NCI-H2227 (cell line): Measurements from ENCODE around the gene MAP3K4.

Experiments
- DNase-seq: peaks from one replicate; lab custom pipeline; 2025; ENCODE audit not compliant: unreplicated experiment; lab: John Stamatoyannopoulos, UW

MAP3K4 gene

DNA sequence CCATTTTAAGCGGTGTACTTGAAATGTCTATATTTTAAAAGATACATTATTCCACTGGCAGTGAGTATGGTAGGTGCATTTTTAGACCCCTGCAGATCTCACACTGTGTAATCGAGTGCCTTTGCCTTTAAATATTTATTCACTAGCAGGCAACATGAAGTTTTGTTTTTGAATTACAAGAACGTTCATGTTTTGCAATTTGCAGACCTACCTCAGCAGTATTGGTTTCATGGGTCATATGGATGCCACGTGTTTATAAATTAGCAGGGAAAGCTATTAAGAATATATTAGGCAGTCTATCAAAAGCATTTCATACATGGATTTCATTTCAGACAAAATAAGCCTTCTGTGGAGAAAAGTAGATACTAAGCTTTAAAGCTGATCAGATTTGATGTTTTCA is 7.2 kb downstream of the MAP3K4 start:
- DNase-seq = no peak

GRCh38 chr6:160999516-160999915 is 7.9 kb downstream of the MAP3K4 start:
- DNase-seq = no peak

DNA sequence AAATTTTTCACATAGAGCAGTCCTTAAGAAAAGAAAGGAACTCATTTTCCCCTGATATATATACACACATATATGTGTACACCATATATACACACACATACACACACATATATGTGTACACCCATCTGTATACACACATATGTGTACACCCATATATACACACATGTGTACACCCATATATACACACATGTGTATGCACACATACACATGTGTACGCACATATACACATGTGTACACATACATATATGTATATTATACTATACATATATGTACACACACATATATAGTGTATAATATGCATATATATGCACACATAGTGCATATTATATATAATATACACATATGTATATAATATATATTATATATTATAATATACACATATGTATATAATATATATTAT is 9.1 kb downstream of the MAP3K4 start:
- DNase-seq = no peak

- DNase-seq = no peak
Observed at GRCh38 chr6:161001421-161001820, 9.9 kb downstream of the MAP3K4 start.

GRCh38 chr6:161003336-161003735 is 11.8 kb downstream of the MAP3K4 start:
- no peak for DNase-seq

DNA sequence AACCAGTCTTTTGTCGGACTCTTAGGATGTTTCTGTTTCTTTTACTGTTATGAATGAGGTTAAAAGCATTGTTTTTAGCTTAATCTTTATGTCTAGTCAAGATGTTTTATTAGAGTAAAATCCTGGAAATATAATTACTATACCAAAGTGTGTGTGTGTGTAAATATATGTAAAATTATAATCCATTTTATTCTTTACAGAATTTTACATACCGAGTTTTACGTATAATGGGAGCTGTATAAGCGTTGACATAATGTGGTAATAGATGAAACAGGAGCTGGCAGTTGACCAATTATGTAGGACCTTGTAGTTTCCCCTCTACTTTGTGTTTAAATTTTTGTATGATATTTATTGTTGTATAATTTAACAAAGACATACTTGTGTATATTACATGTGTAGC is 16.7 kb downstream of the MAP3K4 start:
- no peak for DNase-seq

DNA sequence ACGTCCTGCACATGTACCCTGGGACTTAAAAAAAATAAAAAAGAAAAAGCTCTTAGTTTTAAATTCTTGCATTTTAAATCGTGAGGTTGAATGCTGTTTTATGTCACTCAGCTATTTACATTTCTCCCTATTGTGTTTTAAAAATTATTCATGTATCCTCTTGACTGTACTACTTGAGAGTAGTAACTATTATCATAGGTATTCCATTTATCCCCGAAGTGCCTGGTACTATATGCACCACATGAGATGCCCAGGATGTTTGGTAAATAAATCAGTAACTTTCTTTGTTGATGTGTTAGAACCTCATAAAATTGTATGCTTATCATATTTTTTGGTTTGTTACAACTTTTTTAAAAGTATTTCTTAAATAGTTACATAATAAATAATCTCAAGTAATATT is 18.4 kb downstream of the MAP3K4 start:
- DNase-seq = no peak

DNA sequence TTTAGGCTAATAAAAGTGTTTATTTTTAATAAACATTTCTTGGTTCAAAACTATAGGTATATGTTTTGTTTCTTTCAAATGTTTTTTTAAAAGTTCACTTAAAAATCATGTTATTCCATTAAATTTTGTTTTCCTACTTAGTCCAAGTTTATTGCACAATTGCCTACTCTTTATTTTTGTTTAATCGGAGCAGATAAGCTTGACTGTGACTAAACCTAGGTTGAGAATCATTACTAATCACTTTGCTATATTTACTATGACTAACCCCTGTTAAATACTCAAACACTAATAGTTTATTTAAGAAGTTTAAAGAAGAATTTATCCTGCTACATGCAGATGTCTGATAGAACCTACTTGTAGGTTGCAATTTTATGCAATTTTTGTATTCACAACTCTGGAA is 18.8 kb downstream of the MAP3K4 start:
- no peak for DNase-seq

DNA sequence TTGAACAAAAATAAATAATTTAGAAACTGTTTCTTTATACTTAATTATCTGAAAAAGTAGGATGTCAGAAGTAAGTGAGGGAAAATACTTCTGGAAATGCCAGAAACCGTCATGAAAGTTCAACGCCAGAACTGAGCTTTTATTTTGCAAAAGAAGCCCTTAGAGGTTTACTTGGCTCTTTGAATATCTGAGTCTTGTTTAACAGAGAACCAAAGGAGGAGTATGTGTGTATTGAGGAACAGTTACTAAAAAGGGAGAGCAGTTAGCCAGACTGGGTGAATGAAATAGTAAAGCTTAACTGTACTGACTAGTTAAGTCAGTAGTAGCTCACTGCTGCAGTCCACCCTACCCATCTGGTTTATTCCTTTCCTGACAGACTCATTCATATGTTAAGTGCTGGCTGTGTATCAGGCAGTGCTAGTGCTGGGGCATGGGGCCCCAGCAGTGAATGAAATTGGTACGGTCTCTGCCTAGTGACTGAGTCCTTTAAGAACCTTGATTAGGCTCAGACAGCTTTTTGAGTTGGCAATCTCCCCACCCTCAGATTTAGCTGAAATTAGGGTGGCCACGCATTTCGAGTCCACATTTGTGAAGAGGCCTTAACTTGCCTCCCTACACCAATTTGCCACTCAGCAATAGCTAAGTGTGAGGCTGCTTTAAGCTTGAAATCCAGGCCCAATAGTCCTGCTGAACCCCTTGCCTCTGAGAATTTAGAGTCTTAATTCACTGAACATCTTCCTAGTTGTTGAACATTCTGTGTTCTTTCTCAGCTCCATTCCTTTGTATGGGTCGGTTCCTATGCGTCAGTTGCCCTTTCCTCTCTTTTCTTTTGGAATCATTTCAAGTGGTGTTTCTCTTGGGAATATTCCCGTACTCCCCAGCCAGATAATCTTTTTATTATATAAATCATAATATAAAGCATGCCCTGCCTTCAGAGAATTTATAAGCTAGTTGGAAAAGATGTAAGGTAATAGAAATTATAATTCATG is 20.2 kb downstream of the MAP3K4 start:
- no peak for DNase-seq

- DNase-seq = no peak
Observed at GRCh38 chr6:161013695-161014094, 22.1 kb downstream of the MAP3K4 start.

DNA sequence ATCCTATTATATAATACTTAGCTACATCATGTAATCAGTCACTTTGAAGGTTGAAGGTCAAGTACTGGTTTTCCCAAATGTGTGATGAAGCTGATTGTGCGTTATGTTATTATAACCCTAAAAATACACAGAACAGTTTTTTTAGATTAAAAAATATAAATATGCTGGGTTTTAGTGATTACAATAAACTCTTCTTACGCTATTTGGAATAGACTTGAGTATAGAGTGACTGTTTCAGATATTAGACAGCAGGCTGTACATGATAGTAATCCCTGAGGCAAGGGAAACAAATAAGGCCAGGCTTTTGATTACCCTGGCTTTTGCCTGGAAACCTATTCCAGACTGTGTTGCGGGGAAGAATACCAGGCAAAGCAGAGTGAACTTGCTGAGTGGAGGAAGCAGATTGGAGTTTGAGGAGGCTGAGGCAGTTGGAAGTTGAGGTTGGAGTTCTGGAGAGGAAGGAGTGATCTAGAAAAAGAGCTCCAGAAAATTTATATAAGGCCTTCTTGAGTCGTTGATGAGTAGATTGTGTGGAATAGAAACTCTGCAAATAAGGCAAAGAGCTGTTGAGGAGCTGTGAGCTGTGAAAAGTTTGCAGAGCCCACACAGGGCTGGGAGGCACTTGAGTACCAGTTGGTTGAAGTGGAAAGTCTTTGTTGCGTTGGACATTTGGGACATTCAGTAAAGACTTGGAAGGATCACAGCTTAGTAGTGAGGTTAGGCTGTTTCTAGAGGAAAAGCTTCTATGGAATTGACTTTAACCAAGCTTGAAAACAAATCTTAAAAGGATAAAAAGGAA is 26.4 kb downstream of the MAP3K4 start:
- no peak for DNase-seq

GRCh38 chr6:161019324-161019839 is 27.8 kb downstream of the MAP3K4 start:
- no peak for DNase-seq

DNA sequence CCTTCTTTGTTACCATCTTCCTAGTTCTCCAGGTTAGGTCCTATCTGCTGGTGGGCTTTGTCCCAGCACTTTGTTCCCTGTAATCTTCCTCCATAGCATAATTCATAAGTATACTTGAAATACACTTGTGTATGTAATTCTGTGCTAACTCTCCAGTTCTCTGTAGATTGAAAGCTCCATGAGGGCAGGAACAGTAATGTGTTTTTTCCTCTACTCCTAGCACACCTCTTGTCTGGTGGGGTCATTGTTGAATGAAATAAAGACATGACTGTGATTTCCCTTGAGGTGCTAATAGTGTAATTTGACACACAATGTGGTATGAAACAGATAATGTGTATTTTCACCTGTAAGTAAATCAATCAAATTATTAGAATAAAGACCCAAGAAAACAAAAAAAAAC is 30.0 kb downstream of the MAP3K4 start:
- DNase-seq = no peak

DNA sequence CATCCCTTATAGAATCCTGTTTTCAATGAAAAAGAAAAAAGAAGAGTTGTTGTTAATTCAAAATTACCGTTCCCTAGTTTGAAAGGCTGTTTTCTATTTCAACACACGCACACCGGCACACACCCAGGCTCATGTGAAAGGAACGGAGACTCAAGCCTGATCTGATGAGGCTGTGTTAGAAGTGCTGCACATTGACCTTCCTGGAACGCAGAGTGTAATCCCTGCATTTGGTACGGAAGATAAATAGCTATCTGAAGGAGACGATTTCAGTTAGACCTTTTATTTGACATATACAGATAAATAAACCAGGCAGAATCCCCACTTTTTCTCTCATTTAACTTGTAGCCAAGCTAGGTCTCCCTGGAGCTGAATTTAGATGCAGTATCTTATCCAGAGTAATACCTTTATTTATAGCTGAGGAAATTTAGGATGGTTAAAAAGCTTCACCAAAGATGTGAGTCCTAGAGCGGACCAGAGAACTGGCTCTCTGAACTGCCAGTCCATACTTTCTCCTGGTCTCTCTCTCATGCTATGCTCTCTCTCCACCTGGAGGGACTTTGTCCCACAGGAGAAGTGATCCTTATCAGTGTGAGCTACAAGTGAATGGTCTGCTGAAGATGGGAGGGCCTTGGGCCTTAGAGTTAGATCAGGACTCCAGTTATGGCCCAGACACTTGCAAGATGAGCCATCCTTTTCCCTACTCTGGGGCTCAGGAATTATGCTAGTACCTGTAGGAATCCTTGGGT is 30.6 kb downstream of the MAP3K4 start:
- no peak for DNase-seq

DNA sequence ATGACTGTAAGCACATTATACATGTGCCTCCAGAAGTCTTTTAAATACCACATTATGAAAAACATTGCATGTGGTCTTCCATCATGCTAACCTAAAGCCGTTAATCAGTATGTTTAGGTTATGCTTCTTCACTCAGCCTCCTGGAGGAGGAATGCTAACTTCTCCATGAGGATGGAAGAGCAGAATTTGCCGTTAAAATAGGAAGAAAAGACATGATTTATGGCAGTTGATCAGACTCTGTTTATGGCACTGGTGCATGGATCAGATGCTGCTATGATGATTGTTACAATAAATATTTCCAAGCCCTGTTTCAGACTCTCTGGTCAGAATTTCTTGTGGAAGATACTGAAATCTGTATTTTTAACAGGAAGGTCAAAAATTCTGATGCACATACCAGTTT is 31.7 kb downstream of the MAP3K4 start:
- DNase-seq = no peak

DNA sequence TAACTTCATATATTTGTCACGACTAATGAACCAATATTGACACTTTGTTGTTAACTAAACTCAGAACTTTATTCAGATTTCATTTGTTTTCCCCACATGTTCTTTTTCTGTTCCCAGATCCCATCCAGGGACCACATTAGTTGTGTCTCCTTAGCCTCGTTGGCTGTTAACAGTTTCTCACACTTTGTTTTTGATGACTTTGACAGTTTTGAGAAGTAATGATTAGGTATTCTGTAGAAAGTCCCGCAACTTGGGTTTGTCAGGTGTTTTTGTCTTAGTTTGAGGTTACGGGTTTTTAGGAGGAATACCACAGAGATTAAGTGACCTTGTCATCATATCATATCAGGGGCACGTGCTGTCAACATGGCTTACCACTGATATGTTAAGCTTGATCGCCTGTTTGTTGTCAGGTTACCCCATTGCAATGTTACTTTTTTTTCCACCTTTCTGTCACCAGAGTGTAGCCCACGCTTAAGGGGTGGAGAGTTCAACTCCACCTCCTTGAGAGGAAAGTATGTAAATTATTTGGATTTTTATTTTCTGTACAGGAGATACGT is 32.9 kb downstream of the MAP3K4 start:
- DNase-seq = no peak

DNA sequence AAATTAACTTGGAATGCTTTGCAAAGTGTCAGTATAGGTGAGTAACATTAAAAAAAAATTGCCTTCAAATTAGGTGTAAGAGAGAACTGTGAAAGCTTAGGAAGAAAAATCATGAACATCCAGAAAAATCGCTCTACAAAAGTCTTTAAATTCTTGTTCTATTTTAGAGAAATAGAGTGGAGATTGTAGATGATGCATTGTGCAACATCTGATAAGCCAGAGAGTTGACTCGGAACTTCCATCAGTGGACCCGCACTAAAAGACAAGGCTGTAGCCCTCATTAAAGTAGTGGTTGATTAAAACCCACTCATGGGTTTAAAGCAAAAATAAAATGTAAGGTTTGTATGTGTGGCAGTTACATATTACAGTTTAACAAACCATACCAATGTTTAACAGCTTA is 35.8 kb downstream of the MAP3K4 start:
- DNase-seq = no peak

- no peak for DNase-seq
Observed at GRCh38 chr6:161029195-161029809, 37.7 kb downstream of the MAP3K4 start.

GRCh38 chr6:161031721-161032495 is 40.3 kb downstream of the MAP3K4 start:
- no peak for DNase-seq

GRCh38 chr6:161033667-161034066 is 42.1 kb downstream of the MAP3K4 start:
- DNase-seq = no peak
